Immature natural killer cell (primary cell): ENCODE data around the gene CRISPLD2. TPM values are rescaled to one million over a fixed set of nuclear protein-coding genes. Genes with fewer than 3 reads are reported as not detected.

Source experiments
- DNase-seq, 3 donors: peaks; one replicate each; pipeline ENCODE4 v3.0.0; 2022; ENCODE audit warnings: mixed read lengths in 1 of 3
- H3K27ac Mint-ChIP-seq, 6 donors: one replicate each; pipeline ENCODE4 v1.8.0; 2020; ENCODE audit warnings: mixed read lengths in 6 of 6, mild to moderate bottlenecking in 5 of 6, inconsistent platforms in 4 of 6, moderate library complexity in 3 of 6
- H3K27me3 Mint-ChIP-seq, 3 donors: one replicate each; pipeline ENCODE4 v1.8.0; 2020 to 2021; ENCODE audit warnings: low read depth in 3 of 3, mild to moderate bottlenecking in 3 of 3, mixed read lengths in 3 of 3, moderate library complexity in 3 of 3, inconsistent platforms in 1 of 3
- H3K36me3 Mint-ChIP-seq, 3 donors: one replicate each; pipeline ENCODE4 v1.8.0; 2020; ENCODE audit warnings: mixed read lengths in 3 of 3, inconsistent platforms in 2 of 3, mild to moderate bottlenecking in 2 of 3
- H3K4me1 Mint-ChIP-seq, 2 donors: one replicate each; pipeline ENCODE4 v1.8.0; 2020; ENCODE audit warnings: inconsistent platforms in 2 of 2, mild to moderate bottlenecking in 2 of 2, mixed read lengths in 2 of 2, moderate library complexity in 1 of 2
- H3K4me3 Mint-ChIP-seq, 5 donors: one replicate each; pipeline ENCODE4 v1.8.0; 2020; ENCODE audit warnings: mild to moderate bottlenecking in 5 of 5, mixed read lengths in 5 of 5, inconsistent platforms in 3 of 5, moderate library complexity in 3 of 5
- H3K9me3 Mint-ChIP-seq, 6 donors: one replicate each; pipeline ENCODE4 v1.8.0; 2020; ENCODE audit warnings: mild to moderate bottlenecking in 6 of 6, mixed read lengths in 6 of 6, inconsistent platforms in 4 of 6, moderate library complexity in 3 of 6
- polyA plus RNA-seq, 3 donors: library from polyadenylated mRNA; unstranded; fragments of 300-500 nt; fragmentation: Illumina TruSeq; gene quantifications; one replicate each; pipeline ENCODE4 v1.2.3, GENCODE V29; 2021

CRISPLD2 gene
- polyA plus RNA-seq, 3 donors from 2014 or later, result 0.05 to 0.24 (median 0.09) TPM

DNA sequence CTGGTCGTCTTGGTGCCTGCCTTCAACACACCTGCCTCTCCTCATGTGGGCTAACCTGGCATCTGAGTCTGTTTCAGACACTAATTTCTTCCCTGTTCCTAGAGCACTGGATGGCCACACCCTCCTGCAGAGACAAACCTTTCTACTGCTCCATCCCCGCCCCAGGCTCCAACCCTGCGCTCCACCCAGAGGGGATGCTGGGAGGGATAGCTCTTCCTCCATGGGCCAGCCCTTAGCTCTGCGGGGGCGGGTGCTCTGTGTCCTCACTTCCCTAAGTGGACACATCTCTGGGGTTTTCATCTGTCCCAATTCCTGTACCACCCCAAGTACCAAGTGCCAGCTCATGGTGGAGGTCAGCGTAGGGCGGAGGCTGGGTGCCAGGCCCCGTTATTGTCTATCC, 11.0 kb upstream of the CRISPLD2 start:
- no peak for DNase-seq
- Mint-ChIP-seq H3K36me3 (no peaks in the 10 kb centered on the region), H3K27ac (no peak overlapping the region), H3K9me3 (peaks cover 0 to 3% (median 0%) of the 10 kb centered on the region in 6 donors), H3K4me1 (peaks cover 0 to 9% of the 10 kb centered on the region in 2 donors), H3K27me3 (peaks cover 4 to 6% (median 5%) of the 10 kb centered on the region in 3 donors), H3K4me3 (no peak overlapping the region)

- H3K4me1 Mint-ChIP-seq, result peaks cover 0 to 8% of the 10 kb centered on the region in 2 donors
- H3K9me3 Mint-ChIP-seq, result peaks cover 0 to 3% (median 0%) of the 10 kb centered on the region in 6 donors
- no peak for DNase-seq
- no peaks in the 10 kb centered on the region for H3K36me3 Mint-ChIP-seq
- H3K27me3 Mint-ChIP-seq, result peaks cover 4 to 7% (median 5%) of the 10 kb centered on the region in 3 donors
- no peak overlapping the region for H3K4me3 Mint-ChIP-seq
- no peak overlapping the region for H3K27ac Mint-ChIP-seq
These were observed 9.1 kb upstream of the CRISPLD2 start for GRCh38 chr16:84810518-84811273.

GRCh38 chr16:84811529-84811928, 8.3 kb upstream of the CRISPLD2 start:
- Mint-ChIP-seq H3K4me1 (peaks cover 0 to 2% of the 10 kb centered on the region in 2 donors), H3K4me3 (no peak overlapping the region), H3K27me3 (peaks cover 4 to 5% (median 4%) of the 10 kb centered on the region in 3 donors), H3K27ac (no peak overlapping the region), H3K36me3 (no peaks in the 10 kb centered on the region), H3K9me3 (peaks cover 0 to 3% (median 0%) of the 10 kb centered on the region in 6 donors)
- DNase-seq, result no peak

DNA sequence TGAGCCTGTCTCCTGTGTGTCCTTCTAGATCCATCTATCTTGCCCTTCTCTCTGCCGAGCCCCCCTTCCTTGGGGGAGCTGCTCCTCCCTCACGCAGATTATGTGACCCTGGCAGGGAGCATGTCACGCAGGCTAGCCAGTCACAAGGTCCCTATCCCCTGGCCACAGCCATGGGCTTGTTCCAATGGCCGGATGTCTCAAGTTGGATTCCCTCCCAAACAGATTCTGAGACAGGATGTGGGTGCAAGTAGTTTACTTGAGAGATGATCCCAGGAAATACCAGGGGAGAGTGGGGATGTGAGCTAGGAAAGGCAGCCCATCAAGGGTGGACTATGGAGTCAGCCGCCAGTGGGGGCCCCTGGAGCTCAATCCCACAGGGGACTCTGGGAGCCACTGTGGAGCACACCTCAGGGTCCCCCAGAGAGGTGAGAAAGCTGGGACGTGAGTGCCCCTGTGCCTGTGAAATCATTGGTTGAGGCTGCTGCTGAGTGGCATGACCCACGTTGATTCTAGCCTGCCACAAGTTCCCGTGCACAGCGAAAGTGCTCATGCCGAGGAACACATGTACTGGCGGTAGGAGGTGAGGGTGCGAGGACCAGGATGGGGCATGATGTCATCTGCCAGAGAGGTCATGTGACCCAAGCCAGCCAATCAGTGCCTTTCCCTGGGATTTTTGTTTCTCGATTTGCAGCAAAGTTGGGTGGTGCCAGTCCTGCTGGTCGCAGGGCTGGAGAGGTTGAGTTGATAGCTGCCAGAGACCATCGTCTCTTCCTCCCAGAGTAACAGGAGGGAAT, 6.4 kb upstream of the CRISPLD2 start:
- Mint-ChIP-seq H3K27ac (no peak overlapping the region), H3K4me3 (no peak overlapping the region), H3K4me1 (peaks cover 0 to 2% of the 10 kb centered on the region in 2 donors), H3K9me3 (peaks cover 0 to 3% (median 0%) of the 10 kb centered on the region in 6 donors), H3K27me3 (peaks cover 3 to 5% (median 4%) of the 10 kb centered on the region in 3 donors), H3K36me3 (no peaks in the 10 kb centered on the region)
- no peak for DNase-seq

GRCh38 chr16:84815462-84815861, 4.3 kb upstream of the CRISPLD2 start:
- no peak for DNase-seq
- peaks cover 1 to 6% (median 5%) of the 10 kb centered on the region in 3 donors for H3K27me3 Mint-ChIP-seq
- no peaks in the 10 kb centered on the region for H3K36me3 Mint-ChIP-seq
- peaks cover 7 to 9% of the 10 kb centered on the region in 2 donors for H3K4me1 Mint-ChIP-seq
- H3K9me3 Mint-ChIP-seq, result peaks cover 0 to 3% (median 0%) of the 10 kb centered on the region in 6 donors
- H3K27ac Mint-ChIP-seq, result no peak overlapping the region
- no peak overlapping the region for H3K4me3 Mint-ChIP-seq

DNA sequence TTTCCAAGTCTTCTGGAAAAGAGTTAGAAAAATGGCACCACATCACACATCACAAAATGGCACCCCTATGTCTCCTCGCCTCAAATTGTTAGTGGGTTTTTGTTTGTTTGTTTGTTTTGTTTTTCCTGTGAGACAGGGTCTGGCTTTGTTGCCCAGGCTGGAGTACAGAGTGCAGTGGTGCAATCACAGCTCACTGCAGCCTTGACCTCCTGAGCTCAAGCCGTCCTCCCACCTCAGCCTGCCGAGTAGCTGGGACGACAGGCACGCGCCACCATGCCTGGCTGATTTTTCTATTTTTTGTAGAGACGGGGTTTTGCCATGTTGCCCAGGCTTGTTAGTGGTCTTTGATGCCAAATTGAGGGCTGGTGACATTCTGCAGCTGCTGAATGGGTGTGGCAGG, 3.8 kb upstream of the CRISPLD2 start:
- DNase-seq, result no peak
- peaks cover 0 to 3% (median 0%) of the 10 kb centered on the region in 6 donors for H3K9me3 Mint-ChIP-seq
- peaks cover 9 to 10% of the 10 kb centered on the region in 2 donors for H3K4me1 Mint-ChIP-seq
- H3K27me3 Mint-ChIP-seq, result peaks cover 1 to 7% (median 5%) of the 10 kb centered on the region in 3 donors
- H3K27ac Mint-ChIP-seq, result no peak overlapping the region
- H3K4me3 Mint-ChIP-seq, result no peak overlapping the region
- no peaks in the 10 kb centered on the region for H3K36me3 Mint-ChIP-seq

DNA sequence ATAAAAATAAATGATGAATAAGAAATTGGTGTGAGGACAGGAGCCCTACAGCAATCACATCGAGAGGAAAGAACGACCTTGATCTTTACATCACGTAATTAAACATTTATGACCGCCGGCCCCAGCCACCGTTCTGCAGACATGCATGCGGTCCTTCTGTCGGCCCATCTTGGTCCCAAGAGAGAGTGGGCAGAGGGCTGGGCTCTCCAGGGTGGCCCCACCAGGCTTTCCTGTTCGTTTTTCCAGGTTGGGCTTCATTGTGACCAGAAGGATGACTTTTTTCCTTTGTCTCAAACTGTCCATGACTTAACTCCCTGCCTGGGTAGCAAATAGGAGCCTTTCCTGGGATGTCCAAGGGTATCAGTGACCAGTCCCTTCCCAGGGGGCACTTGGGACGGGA, 3.3 kb upstream of the CRISPLD2 start:
- no peak overlapping the region for H3K4me3 Mint-ChIP-seq
- H3K27ac Mint-ChIP-seq, result no peak overlapping the region
- H3K4me1 Mint-ChIP-seq, result peaks cover 9 to 10% of the 10 kb centered on the region in 2 donors
- peaks cover 1 to 8% (median 5%) of the 10 kb centered on the region in 3 donors for H3K27me3 Mint-ChIP-seq
- H3K9me3 Mint-ChIP-seq, result peaks cover 0 to 3% (median 0%) of the 10 kb centered on the region in 6 donors
- no peak for DNase-seq
- no peaks in the 10 kb centered on the region for H3K36me3 Mint-ChIP-seq

GRCh38 chr16:84817206-84817605, 2.6 kb upstream of the CRISPLD2 start:
- no peak overlapping the region for H3K27ac Mint-ChIP-seq
- no peak overlapping the region for H3K4me3 Mint-ChIP-seq
- DNase-seq, result no peak
- H3K9me3 Mint-ChIP-seq, result peaks cover 0 to 3% (median 0%) of the 10 kb centered on the region in 6 donors
- no peaks in the 10 kb centered on the region for H3K36me3 Mint-ChIP-seq
- H3K4me1 Mint-ChIP-seq, result peaks cover 9 to 10% of the 10 kb centered on the region in 2 donors
- H3K27me3 Mint-ChIP-seq, result peaks cover 1 to 13% (median 5%) of the 10 kb centered on the region in 3 donors

- H3K9me3 Mint-ChIP-seq, result peaks cover 0 to 3% (median 0%) of the 10 kb centered on the region in 6 donors
- H3K4me1 Mint-ChIP-seq, result peaks cover 9 to 10% of the 10 kb centered on the region in 2 donors
- no peaks in the 10 kb centered on the region for H3K36me3 Mint-ChIP-seq
- H3K27ac Mint-ChIP-seq, result no peak overlapping the region
- H3K4me3 Mint-ChIP-seq, result no peak overlapping the region
- H3K27me3 Mint-ChIP-seq, result peaks cover 1 to 16% (median 6%) of the 10 kb centered on the region in 3 donors
- no peak for DNase-seq
These were observed 2.2 kb upstream of the CRISPLD2 start for GRCh38 chr16:84817613-84818012.

DNA sequence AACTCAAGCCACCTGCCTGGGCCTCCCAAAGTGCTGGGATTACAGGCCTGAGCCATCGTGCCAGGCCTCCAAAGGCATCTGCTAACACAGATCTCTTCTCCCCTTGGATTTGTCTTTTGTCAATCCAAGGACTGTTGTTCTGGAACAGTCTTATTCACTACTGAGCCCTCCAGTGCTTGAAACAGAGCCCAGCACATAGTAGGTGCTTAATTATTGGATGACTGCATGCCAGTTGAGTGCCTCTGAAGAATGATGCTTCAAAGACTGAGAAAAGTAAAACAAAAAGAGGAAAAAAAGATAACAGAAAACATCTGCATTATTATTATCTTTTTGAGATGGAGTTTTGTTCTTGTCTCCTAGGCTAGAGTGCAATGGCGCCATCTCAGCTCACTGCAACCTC, 1.7 kb upstream of the CRISPLD2 start:
- peaks cover 0 to 3% (median 0%) of the 10 kb centered on the region in 6 donors for H3K9me3 Mint-ChIP-seq
- H3K27me3 Mint-ChIP-seq, result peaks cover 2 to 16% (median 5%) of the 10 kb centered on the region in 3 donors
- no peak for DNase-seq
- H3K4me3 Mint-ChIP-seq, result no peak overlapping the region
- no peak overlapping the region for H3K27ac Mint-ChIP-seq
- H3K4me1 Mint-ChIP-seq, result peaks cover 9 to 10% of the 10 kb centered on the region in 2 donors
- H3K36me3 Mint-ChIP-seq, result no peaks in the 10 kb centered on the region

DNA sequence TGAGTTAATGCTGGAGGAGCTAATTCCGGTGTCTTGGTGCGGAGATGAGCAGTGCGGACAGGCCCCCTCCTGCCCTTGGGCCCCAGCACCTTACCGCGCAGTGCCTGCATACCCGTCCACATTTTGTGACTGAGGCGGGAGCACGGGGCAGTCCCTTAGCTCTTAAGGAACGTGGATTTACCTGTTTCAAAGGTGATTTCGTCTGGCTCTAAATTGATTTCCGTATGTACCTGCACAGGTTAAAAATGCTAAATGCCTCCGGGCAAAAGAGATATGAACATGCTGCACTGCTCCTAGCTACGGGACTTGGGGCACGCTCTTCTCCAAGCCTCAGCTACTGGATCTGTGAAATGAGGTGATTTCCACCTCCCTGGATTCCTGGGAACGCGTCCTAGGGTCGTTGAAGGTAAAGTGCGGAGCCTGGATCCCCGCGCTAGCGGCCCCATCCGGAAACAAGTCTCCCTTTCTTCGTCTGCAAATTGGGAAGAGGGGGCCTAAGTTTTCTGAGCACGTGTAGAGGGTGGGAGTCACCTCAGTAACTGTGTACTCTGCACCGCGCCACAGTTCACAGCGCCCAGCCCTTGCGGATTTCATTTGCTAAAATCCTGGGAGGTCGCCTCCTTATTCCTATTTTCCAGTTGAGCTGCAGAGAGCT, 669 bp upstream of the CRISPLD2 start:
- Mint-ChIP-seq H3K27ac (no peak overlapping the region), H3K4me3 (no peak overlapping the region), H3K36me3 (no peaks in the 10 kb centered on the region), H3K4me1 (peaks cover 9 to 10% of the 10 kb centered on the region in 2 donors), H3K9me3 (no peaks in the 10 kb centered on the region), H3K27me3 (peaks cover 1 to 16% (median 4%) of the 10 kb centered on the region in 3 donors)
- no peak for DNase-seq

- H3K4me3 Mint-ChIP-seq, result peak overlapping the region; percentile 68 to 79 (median 77)
- H3K4me1 Mint-ChIP-seq, result peaks cover 9 to 10% of the 10 kb centered on the region in 2 donors
- H3K27ac Mint-ChIP-seq, result peak overlapping the region in 1 of 6 donors; percentile 61
- peaks cover 1 to 23% (median 4%) of the 10 kb centered on the region in 3 donors for H3K27me3 Mint-ChIP-seq
- H3K9me3 Mint-ChIP-seq, result no peaks in the 10 kb centered on the region
- DNase-seq, result no peak
- H3K36me3 Mint-ChIP-seq, result no peaks in the 10 kb centered on the region
These were observed 510 bp downstream of the CRISPLD2 start for GRCh38 chr16:84820305-84820684.

- no peak overlapping the region for H3K27ac Mint-ChIP-seq
- H3K9me3 Mint-ChIP-seq, result no peaks in the 10 kb centered on the region
- H3K4me1 Mint-ChIP-seq, result peaks cover 9 to 10% of the 10 kb centered on the region in 2 donors
- H3K36me3 Mint-ChIP-seq, result no peaks in the 10 kb centered on the region
- peaks cover 1 to 22% (median 4%) of the 10 kb centered on the region in 3 donors for H3K27me3 Mint-ChIP-seq
- H3K4me3 Mint-ChIP-seq, result peak overlapping the region in 2 of 5 donors; percentile 73 to 77
- no peak for DNase-seq
These were observed 986 bp downstream of the CRISPLD2 start for GRCh38 chr16:84820771-84821170.
